Right renal cortex interstitium (tissue), 3 donors: ENCODE data around the gene R3HDML. TPM values are rescaled to one million over a fixed set of nuclear protein-coding genes. Genes with fewer than 3 reads are reported as not detected.
"Not testable (repeated sequence)": the region's sequence is repeated elsewhere in the genome, so short reads cannot be mapped to it uniquely, and the experiment has no call there.

Experiments used
- DNase-seq, 3 donors: peaks; one replicate each; pipeline ENCODE4 v3.0.0-alpha.2; 2013; ENCODE audit warnings: low read depth in 3 of 3, low spot score in 2 of 3
- polyA plus RNA-seq, 3 donors: library from polyadenylated mRNA; unstranded; fragments of 120-200 nt; gene quantifications; one replicate each; pipeline ENCODE4 v1.2.1, GENCODE V29; 2013; ENCODE audit not compliant: insufficient read length in 3 of 3

Gene R3HDML
- under 1 TPM; 0.10 to 0.14 (median 0.12) TPM for polyA plus RNA-seq

- DNase-seq, result no peak
Observed at GRCh38 chr20:44336725-44337380, at the start of gene R3HDML. Gene R3HDML, plus strand, starts transcription at chr20:44337043. Its CDS starts 115 bp downstream, at chr20:44337158.

- no peak for DNase-seq
Observed at GRCh38 chr20:44287272-44288097, 49.4 kb upstream of the R3HDML start.

- no peak for DNase-seq
Observed at GRCh38 chr20:44288252-44288651, 48.6 kb upstream of the R3HDML start.

- no peak for DNase-seq
Observed at GRCh38 chr20:44291754-44292153, 45.1 kb upstream of the R3HDML start.

GRCh38 chr20:44296011-44296410, 40.8 kb upstream of the R3HDML start:
- no peak for DNase-seq

- no peak for DNase-seq
Observed at GRCh38 chr20:44297721-44298120, 39.1 kb upstream of the R3HDML start.

- not testable (repeated sequence) for DNase-seq
Observed at GRCh38 chr20:44299011-44299535, 37.8 kb upstream of the R3HDML start.

- DNase-seq, result no peak
Observed at GRCh38 chr20:44301285-44301684, 35.6 kb upstream of the R3HDML start.

- DNase-seq, result no peak
Observed at GRCh38 chr20:44302026-44302669, 34.7 kb upstream of the R3HDML start.

GRCh38 chr20:44302736-44303135, 34.1 kb upstream of the R3HDML start:
- no peak for DNase-seq

- DNase-seq, result no peak
Observed at GRCh38 chr20:44304383-44304782, 32.5 kb upstream of the R3HDML start.

- DNase-seq, result no peak
Observed at GRCh38 chr20:44306927-44307326, 29.9 kb upstream of the R3HDML start.

- no peak for DNase-seq
Observed at GRCh38 chr20:44309763-44310663, 26.8 kb upstream of the R3HDML start.

- peak; percentile 87 to 93 (median 89) for DNase-seq
Observed at GRCh38 chr20:44310664-44311639, 25.9 kb upstream of the R3HDML start, which contains the start of gene FITM2. Gene FITM2, minus strand, starts transcription at chr20:44311202. Its CDS starts 54 bp downstream, at chr20:44311148.

- DNase-seq, result no peak
Observed at GRCh38 chr20:44314870-44315269, 22.0 kb upstream of the R3HDML start.

GRCh38 chr20:44319839-44320422, 16.9 kb upstream of the R3HDML start:
- no peak for DNase-seq

- DNase-seq, result no peak
Observed at GRCh38 chr20:44324343-44324742, 12.5 kb upstream of the R3HDML start.

- DNase-seq, result no peak
Observed at GRCh38 chr20:44326391-44327159, 10.3 kb upstream of the R3HDML start.
